HCT116 (cell line): ENCODE data around the gene ARHGEF6. TPM values are rescaled to one million over a fixed set of nuclear protein-coding genes. Genes with fewer than 3 reads are reported as not detected.

Experiments used
- ATAC-seq: fragments of 200-7000 bp; cut with Tn5 transposase; 2 replicates; pipeline ENCODE4 v1.9.1; 2020; ENCODE audit warnings: mild to moderate bottlenecking, moderate library complexity
- BruUV-seq: library from RNA; stranded (reverse); fragments of 400-500 nt; replicated peaks from 2 replicates; lab custom pipeline; 2021; lab: Mats Ljungman, UMichigan
- CTCF ChIA-PET: fragments of 300-600 bp; sonication (Branson Sonifier 250); formaldehyde crosslinking; loops from one replicate; lab custom pipeline; 2021; ENCODE audit warnings: antibody characterized with exemption; lab: Charles Lee
- POLR2A ChIA-PET: fragments of 300-600, 350-600 bp; sonication (Branson Sonifier 250); formaldehyde crosslinking; loops from one replicate; lab custom pipeline; 2021; ENCODE audit warnings: antibody characterized with exemption; lab: Charles Lee
- RAD21 ChIA-PET, 2 experiments: fragments of 300-600 bp; sonication (Branson Sonifier 250); formaldehyde crosslinking; loops; one replicate each; lab custom pipeline; 2023; ENCODE audit warnings: low total read pairs in 2 of 2; ENCODE audit not compliant: uncharacterized antibody in 2 of 2, unreplicated experiment in 2 of 2, low non-redundant PET in 1 of 2; lab: Charles Lee
- DNase-seq: peaks from one replicate; pipeline ENCODE4 v3.0.0-alpha.2; 2010; ENCODE audit warnings: low read depth, low spot score
- H2AFZ ChIP-seq: fragments of 200-600 bp; shearing (Covaris generic), sonication (generic); 2 replicates; pipeline ENCODE4 v1.6.1; 2017; ENCODE audit warnings: low read depth, mixed run types, mixed read lengths, antibody characterized with exemption, low read length; ENCODE audit not compliant: poor library complexity, severe bottlenecking
- H3K27ac ChIP-seq: 2 replicates; pipeline ENCODE4 v1.5.1; 2012; ENCODE audit warnings: low read depth, low read length
- H3K27me3 ChIP-seq: fragments of 200-600 bp; sonication (generic); 2 replicates; pipeline ENCODE4 v1.6.1; 2016; ENCODE audit warnings: mixed run types, low read length, mixed read lengths; ENCODE audit not compliant: insufficient read depth
- H3K36me3 ChIP-seq, 2 experiments: fragments of 200-500 bp in 1 of 2; fragments of 200-600 bp in 1 of 2; sonication (Bioruptor generic) in 1 of 2; sonication (generic) in 1 of 2; 2 replicates each; pipeline versions ENCODE4 v1.5.1 to v1.6.1; 2014 to 2016; ENCODE audit warnings: low read length in 2 of 2, inconsistent platforms in 1 of 2, mixed read lengths in 1 of 2, mixed run types in 1 of 2; ENCODE audit not compliant: insufficient read depth in 2 of 2, control insufficient read depth in 1 of 2
- H3K4me1 ChIP-seq, 2 experiments: fragments of 200-600 bp in 1 of 2; sonication (generic) in 1 of 2; 2 replicates each; pipeline versions ENCODE4 v1.5.1 to v1.6.1; 2012 to 2017; ENCODE audit warnings: low read length in 2 of 2, inconsistent platforms in 1 of 2, mild to moderate bottlenecking in 1 of 2, mixed read lengths in 1 of 2, mixed run types in 1 of 2, moderate library complexity in 1 of 2; ENCODE audit not compliant: insufficient read depth in 2 of 2, control insufficient read depth in 1 of 2
- H3K4me2 ChIP-seq: fragments of 200-600 bp; sonication (generic); 2 replicates; pipeline ENCODE4 v1.6.1; 2017; ENCODE audit warnings: mixed run types, low read length, mixed read lengths
- H3K4me3 ChIP-seq, 2 experiments: fragments of 200-600 bp in 1 of 2; sonication (generic) in 1 of 2; replicated peaks in 1 of 2; 2 replicates each; pipeline ENCODE4 v1.5.1; 2011 to 2016; ENCODE audit warnings: low read length in 2 of 2, control low read depth in 1 of 2, low read depth in 1 of 2, mild to moderate bottlenecking in 1 of 2, mixed read lengths in 1 of 2, mixed run types in 1 of 2
- H3K79me2 ChIP-seq: fragments of 200-600 bp; sonication (generic); 2 replicates; pipeline ENCODE4 v1.6.1; 2017; ENCODE audit warnings: mild to moderate bottlenecking, mixed run types, low read length, moderate library complexity, mixed read lengths; ENCODE audit not compliant: insufficient read depth
- H3K9ac ChIP-seq: fragments of 200-600 bp; sonication (generic); 2 replicates; pipeline ENCODE4 v1.6.1; 2016; ENCODE audit warnings: low read length, mixed read lengths
- H3K9me2 ChIP-seq: fragments of 200-600 bp; sonication (generic), shearing (Covaris generic); 2 replicates; pipeline ENCODE4 v1.6.1; 2017; ENCODE audit warnings: mixed run types, mild to moderate bottlenecking, moderate library complexity; ENCODE audit not compliant: insufficient read depth
- H3K9me3 ChIP-seq, 2 experiments: fragments of 200-500 bp in 1 of 2; fragments of 200-600 bp in 1 of 2; sonication (Bioruptor generic) in 1 of 2; sonication (generic) in 1 of 2; 2 replicates each; pipeline ENCODE4 v1.6.1; 2014 to 2017; ENCODE audit warnings: low read length in 2 of 2, mixed read lengths in 2 of 2, inconsistent platforms in 1 of 2, low read depth in 1 of 2, mild to moderate bottlenecking in 1 of 2, mixed run types in 1 of 2, moderate library complexity in 1 of 2; ENCODE audit not compliant: control insufficient read depth in 1 of 2, insufficient read depth in 1 of 2
- H4K20me1 ChIP-seq: fragments of 200-600 bp; sonication (generic), shearing (Covaris generic); 2 replicates; pipeline ENCODE4 v1.6.1; 2017; ENCODE audit warnings: mixed run types, mild to moderate bottlenecking, moderate library complexity; ENCODE audit not compliant: insufficient read depth
- ATF3 ChIP-seq: IDR thresholded peaks from 2 replicates; pipeline ENCODE4 v1.6.1; 2012
- CTCF ChIP-seq, 3 experiments: fragments of 200-600 bp in 1 of 3; sonication (generic) in 1 of 3; IDR thresholded peaks in 2 of 3; conservative IDR thresholded peaks in 1 of 3; 2 replicates each; pipeline ENCODE4 v1.5.1; 2012 to 2017; ENCODE audit warnings: low read depth in 2 of 3, low read length in 2 of 3, antibody characterized with exemption in 1 of 3, borderline replicate concordance in 1 of 3, control low read depth in 1 of 3, mild to moderate bottlenecking in 1 of 3, mixed read lengths in 1 of 3, mixed run types in 1 of 3, moderate library complexity in 1 of 3; ENCODE audit not compliant: insufficient read depth in 1 of 3
- EGR1 ChIP-seq: IDR thresholded peaks from 2 replicates; pipeline ENCODE4 v1.6.1; 2012; ENCODE audit warnings: low read depth
- ELF1 ChIP-seq: IDR thresholded peaks from 2 replicates; pipeline ENCODE4 v1.6.1; 2012; ENCODE audit warnings: low read depth, borderline replicate concordance
- EZH2 ChIP-seq: fragments of 200-600 bp; sonication (generic); IDR thresholded peaks from 2 replicates; pipeline ENCODE4 v1.6.1; 2017; ENCODE audit warnings: antibody characterized with exemption, mixed run types
- EZH2phosphoT487 ChIP-seq: fragments of 200-600 bp; IDR thresholded peaks from 2 replicates; pipeline ENCODE4 v1.6.1; 2018; ENCODE audit warnings: antibody characterized with exemption, borderline replicate concordance
- JUND ChIP-seq: IDR thresholded peaks from 2 replicates; pipeline ENCODE4 v1.6.1; 2012
- MAX ChIP-seq: IDR thresholded peaks from 2 replicates; pipeline ENCODE4 v1.6.1; 2012
- TCF7L2 ChIP-seq: IDR thresholded peaks from 2 replicates; pipeline ENCODE4 v1.7.0; 2011; ENCODE audit warnings: borderline replicate concordance, inconsistent platforms; ENCODE audit not compliant: insufficient read depth, insufficient read length; ENCODE audit errors: extremely low read depth
- YY1 ChIP-seq: IDR thresholded peaks from 2 replicates; pipeline ENCODE4 v1.6.1; 2011; ENCODE audit warnings: low read length, low read depth, moderate library complexity, mild to moderate bottlenecking; ENCODE audit not compliant: insufficient replicate concordance; ENCODE audit errors: extremely low read depth
- ZBTB33 ChIP-seq: IDR thresholded peaks from 2 replicates; pipeline ENCODE4 v1.6.1; 2011; ENCODE audit warnings: mild to moderate bottlenecking, low read length, moderate library complexity; ENCODE audit not compliant: insufficient replicate concordance; ENCODE audit errors: extremely low read depth
- ZNF274 ChIP-seq: fragments of 200-500 bp; sonication (Bioruptor generic); IDR thresholded peaks from 2 replicates; pipeline ENCODE4 v1.6.1; 2014; ENCODE audit warnings: mild to moderate bottlenecking, low read depth, low read length, inconsistent platforms
- intact Hi-C: fragments of 100-400 bp; cut with micrococcal nuclease; formaldehyde crosslinking; loops from 2 replicates; pipeline ENCODE4 v1.10.0; 2022
- total RNA-seq: library from RNA; stranded (reverse); gene quantifications from one replicate; pipeline ENCODE4 v1.2.1, GENCODE V29; 2021; ENCODE audit not compliant: unreplicated experiment

The ARHGEF6 gene
- total RNA-seq, 1 experiment from 2014 or later, result 1.9 TPM

- Histone ChIP-seq H4K20me1 (no peaks in the 10 kb centered on the region), H3K27ac (no peak overlapping the region), H2AFZ (no peak overlapping the region), H3K9me2 (no peaks in the 10 kb centered on the region), H3K4me3 (no peak overlapping the region), H3K36me3 (no peaks in the 10 kb centered on the region), H3K4me2 (no peak overlapping the region), H3K4me1 (no peaks in the 10 kb centered on the region), H3K79me2 (no peaks in the 10 kb centered on the region), H3K9me3 (no peaks in the 10 kb centered on the region), H3K27me3 (no peaks in the 10 kb centered on the region), H3K9ac (no peak overlapping the region)
- ATAC-seq (no peak), DNase-seq (no peak)
- POLR2A ChIA-PET, result no interaction called here
- intact Hi-C loops, result no loop called here
- CTCF ChIA-PET, result no interaction called here
- no TSS peak for BruUV-seq
- TF ChIP-seq CTCF (IDR thresholded peaks at IDR 0.05 in 2 of 3, conservative IDR thresholded peaks at IDR 0.05 in 1 of 3; ENCODE audit: borderline replicate concordance in 1 of 3, insufficient read depth in 1 of 3, low read depth in 2 of 3, low read length in 2 of 3) (no peak), ZBTB33 (no peak), JUND (no peak), EZH2 (no peak), TCF7L2 (no peak), EGR1 (no peak), EZH2phosphoT487 (no peak), ATF3 (no peak), YY1 (no peak), MAX (no peak), ELF1 (no peak), ZNF274 (no peak)
- RAD21 ChIA-PET, result no interaction called here
These were observed 20.8 kb downstream of the ARHGEF6 start for GRCh38 chrX:136759968-136760367.
